GM12878 (cell line): ENCODE measurements around the gene TNNT3. TPM values are rescaled to one million over a fixed set of nuclear protein-coding genes. Genes with fewer than 3 reads are reported as not detected.

ENCODE experiments used
- ATAC-seq: fragments of 200-7000 bp; cut with Tn5 transposase; 3 replicates; pipeline ENCODE4 v1.9.1; 2020; ENCODE audit warnings: mild to moderate bottlenecking, moderate library complexity
- BruUV-seq: library from RNA; stranded (reverse); fragments of 400-500 nt; replicated peaks from 2 replicates; lab custom pipeline; 2021; lab: Mats Ljungman, UMichigan
- CTCF ChIA-PET: fragments of 300-600 bp; sonication (Branson Sonifier 250); formaldehyde crosslinking; extraction: SDS; loops from one replicate; lab custom pipeline; 2021; ENCODE audit warnings: inconsistent platforms; lab: Yijun Ruan, JAX
- POLR2A ChIA-PET: fragments of 350-600 bp; formaldehyde crosslinking; extraction: SDS; loops from one replicate; lab custom pipeline; 2021; ENCODE audit warnings: inconsistent platforms; lab: Charles Lee
- RAD21 ChIA-PET: fragments of 300-600 bp; sonication (Branson Sonifier 250); formaldehyde crosslinking; loops from one replicate; lab custom pipeline; 2023; ENCODE audit warnings: antibody characterized with exemption; ENCODE audit not compliant: unreplicated experiment; lab: Charles Lee
- SMC1A ChIA-PET: fragments of 300-600 bp; sonication (Branson Sonifier 250); formaldehyde crosslinking; loops from one replicate; lab custom pipeline; 2023; ENCODE audit not compliant: unreplicated experiment, uncharacterized antibody; lab: Charles Lee
- DNase-seq: peaks from one replicate; pipeline ENCODE4 v3.0.0-alpha.2; 2011; ENCODE audit warnings: low read depth, low spot score
- FAIRE-seq: peaks from 3 replicates; lab custom pipeline; 2011; peaks lifted over from hg19 to GRCh38; lab: Jason Lieb, UNC
- H2AFZ ChIP-seq: 2 replicates; pipeline ENCODE4 v1.6.0; 2011; ENCODE audit warnings: low read depth, low read length, control low read depth; ENCODE audit not compliant: control insufficient read depth
- H3K27ac ChIP-seq: 2 replicates; pipeline ENCODE4 v1.5.1; 2011; ENCODE audit warnings: control low read depth; ENCODE audit not compliant: control insufficient read depth, insufficient read depth
- H3K27me3 ChIP-seq, 2 experiments: replicated peaks in 1 of 2; 2 replicates each; pipeline versions ENCODE4 v1.6.0 to v1.6.1; 2011; ENCODE audit warnings: low read length in 1 of 2; ENCODE audit not compliant: control insufficient read depth in 2 of 2, insufficient read depth in 2 of 2
- H3K36me3 ChIP-seq, 2 experiments: 2 replicates each; pipeline ENCODE4 v1.5.1; 2011; ENCODE audit warnings: low read length in 1 of 2; ENCODE audit not compliant: control insufficient read depth in 2 of 2, insufficient read depth in 2 of 2
- H3K4me1 ChIP-seq: 2 replicates; pipeline ENCODE4 v1.6.1; 2011; ENCODE audit warnings: mild to moderate bottlenecking, low read length, moderate library complexity, mixed read lengths; ENCODE audit not compliant: control insufficient read depth, insufficient read depth
- H3K4me2 ChIP-seq: 2 replicates; pipeline ENCODE4 v1.6.0; 2011; ENCODE audit warnings: control low read depth; ENCODE audit not compliant: control insufficient read depth, insufficient read depth
- H3K4me3 ChIP-seq: fragments of 200-600 bp; sonication (generic); 2 replicates; pipeline ENCODE4 v1.5.1; 2016
- H3K79me2 ChIP-seq: 2 replicates; pipeline ENCODE4 v1.6.0; 2011; ENCODE audit warnings: low read length; ENCODE audit not compliant: control insufficient read depth, insufficient read depth
- H3K9ac ChIP-seq: 2 replicates; pipeline ENCODE4 v1.8.0; 2011; ENCODE audit warnings: low read length, control low read depth, mixed read lengths; ENCODE audit not compliant: control insufficient read depth, insufficient read depth
- H3K9me3 ChIP-seq: replicated peaks from 3 replicates; pipeline ENCODE4 v1.5.1; 2011; ENCODE audit warnings: mild to moderate bottlenecking, low read length; ENCODE audit not compliant: control insufficient read depth, insufficient read depth
- H4K20me1 ChIP-seq: 2 replicates; pipeline ENCODE4 v1.6.0; 2011; ENCODE audit not compliant: control insufficient read depth, insufficient read depth
- CBX3 ChIP-seq: fragments of 200-600 bp; sonication (generic); IDR thresholded peaks from 2 replicates; pipeline ENCODE4 v1.6.1; 2016; ENCODE audit warnings: low read depth, borderline replicate concordance
- NFYA ChIP-seq: IDR thresholded peaks from 2 replicates; pipeline ENCODE4 v1.6.1; 2011; ENCODE audit warnings: low read depth, mild to moderate bottlenecking, low read length, improper control_type of control experiment, borderline replicate concordance
- NR2F1 ChIP-seq: fragments of 450-650 bp; conservative IDR thresholded peaks from 2 replicates; pipeline ENCODE4 v1.6.1; 2017; ENCODE audit warnings: mild to moderate bottlenecking
- RAD21 ChIP-seq: IDR thresholded peaks from 2 replicates; pipeline ENCODE4 v1.6.1; 2011; ENCODE audit warnings: mild to moderate bottlenecking, low read depth, low read length, moderate library complexity; ENCODE audit not compliant: insufficient read depth
- ZNF217 ChIP-seq: fragments of 450-650 bp; IDR thresholded peaks from 2 replicates; pipeline ENCODE4 v1.6.1; 2017; ENCODE audit warnings: antibody characterized with exemption, mild to moderate bottlenecking
- WGBS: methylation state at CpG from one replicate; pipeline ENCODE4 v1.1.6; 2016; ENCODE audit warnings: low lambda C conversion rate; ENCODE audit not compliant: insufficient replicate concordance, insufficient coverage; ENCODE audit errors: missing lambda C conversion rate; 5-methylcytosine and 5-hydroxymethylcytosine counted together
- in situ Hi-C: fragments of 300-500 bp; cut with MboI; formaldehyde crosslinking; loops from 9 replicates; pipeline ENCODE4 v1.14.3; 2018; ENCODE audit warnings: mixed read lengths
- intact Hi-C: fragments of 100-400 bp; cut with micrococcal nuclease; formaldehyde crosslinking; loops from one replicate; pipeline ENCODE4 v1.14.2; 2022; ENCODE audit not compliant: unreplicated experiment
- polyA plus RNA-seq, 11 experiments: library from polyadenylated mRNA; depleted of rRNA in 4 of 11; unstranded in 6 of 11; stranded (reverse) in 5 of 11; fragments of >200 nt; fragmentation: Nextera tagmentation in 4 of 11; fragmentation: Illumina TruSeq in 1 of 11; extraction: Ambion mirVana in 4 of 11; extraction: Trizol in 1 of 11; gene quantifications; 1 replicate in 1 of 11; 2 replicates in 10 of 11; pipeline versions ENCODE4 v1.2.1 to v1.2.3, GENCODE V29; 2011 to 2016; ENCODE audit warnings: inconsistent platforms in 2 of 11, missing spikeins in 2 of 11, low read depth in 1 of 11
- total RNA-seq, 4 experiments: library from RNA; depleted of rRNA in 3 of 4; stranded (reverse); fragments of >200 nt in 3 of 4; fragmentation: Illumina TruSeq in 1 of 4; extraction: Trizol in 1 of 4; gene quantifications; 2 replicates each; pipeline versions ENCODE4 v1.2.1 to v1.2.3, GENCODE V29; 2013 to 2021
- TF ChIP-seq, protein P1 (sequence below): IDR thresholded peaks from 2 replicates; pipeline ENCODE4 v1.6.1; 2012; ENCODE audit warnings: low read depth, low read length, improper control_type of control experiment
- TF ChIP-seq, protein P2 (sequence below): fragments of 450-650 bp; IDR thresholded peaks from 2 replicates; pipeline ENCODE4 v1.6.1; 2016; ENCODE audit warnings: mild to moderate bottlenecking
- TF ChIP-seq, protein P3 (sequence below): fragments of 150-350 bp; IDR thresholded peaks from 2 replicates; pipeline ENCODE4 v1.6.1; 2014; ENCODE audit warnings: mild to moderate bottlenecking, low read depth, low read length

Gene TNNT3
- total and polyA plus RNA-seq, 10 of the 15 experiments (the other 5 are each of a cell fraction or from before 2014, with no cell fraction given), result 0.40 to 0.50 TPM; not detected in 8

GRCh38 chr11:1929621-1930461 lies 10.3 kb downstream of the TNNT3 start:
- no peak overlapping the region for H3K27ac ChIP-seq
- no peaks in the 10 kb centered on the region for H4K20me1 ChIP-seq
- BruUV-seq, result no TSS peak
- in situ Hi-C loops, result no loop called here
- H2AFZ ChIP-seq, result no peak overlapping the region
- 59% methylated on average over 23 of the region's 25 CpGs for WGBS
- no peaks in the 10 kb centered on the region for H3K4me1 ChIP-seq
- no peak overlapping the region for H3K4me3 ChIP-seq
- SMC1A ChIA-PET, result no interaction called here
- H3K27me3 ChIP-seq, result no peaks in the 10 kb centered on the region; a peak in 2 of 4 replicates
- RAD21 ChIA-PET, result no interaction called here
- intact Hi-C loops, result no loop called here
- TF ChIP-seq CBX3 (no peak), RAD21 (no peak), ZNF217 (no peak), NR2F1 (no peak), NFYA (no peak)
- TF ChIP-seq, protein P1, sequence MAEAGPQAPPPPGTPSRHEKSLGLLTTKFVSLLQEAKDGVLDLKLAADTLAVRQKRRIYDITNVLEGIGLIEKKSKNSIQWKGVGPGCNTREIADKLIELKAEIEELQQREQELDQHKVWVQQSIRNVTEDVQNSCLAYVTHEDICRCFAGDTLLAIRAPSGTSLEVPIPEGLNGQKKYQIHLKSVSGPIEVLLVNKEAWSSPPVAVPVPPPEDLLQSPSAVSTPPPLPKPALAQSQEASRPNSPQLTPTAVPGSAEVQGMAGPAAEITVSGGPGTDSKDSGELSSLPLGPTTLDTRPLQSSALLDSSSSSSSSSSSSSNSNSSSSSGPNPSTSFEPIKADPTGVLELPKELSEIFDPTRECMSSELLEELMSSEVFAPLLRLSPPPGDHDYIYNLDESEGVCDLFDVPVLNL, result no peak
- TF ChIP-seq, protein P2, sequence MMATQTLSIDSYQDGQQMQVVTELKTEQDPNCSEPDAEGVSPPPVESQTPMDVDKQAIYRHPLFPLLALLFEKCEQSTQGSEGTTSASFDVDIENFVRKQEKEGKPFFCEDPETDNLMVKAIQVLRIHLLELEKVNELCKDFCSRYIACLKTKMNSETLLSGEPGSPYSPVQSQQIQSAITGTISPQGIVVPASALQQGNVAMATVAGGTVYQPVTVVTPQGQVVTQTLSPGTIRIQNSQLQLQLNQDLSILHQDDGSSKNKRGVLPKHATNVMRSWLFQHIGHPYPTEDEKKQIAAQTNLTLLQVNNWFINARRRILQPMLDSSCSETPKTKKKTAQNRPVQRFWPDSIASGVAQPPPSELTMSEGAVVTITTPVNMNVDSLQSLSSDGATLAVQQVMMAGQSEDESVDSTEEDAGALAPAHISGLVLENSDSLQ, result no peak
- TF ChIP-seq, protein P3, sequence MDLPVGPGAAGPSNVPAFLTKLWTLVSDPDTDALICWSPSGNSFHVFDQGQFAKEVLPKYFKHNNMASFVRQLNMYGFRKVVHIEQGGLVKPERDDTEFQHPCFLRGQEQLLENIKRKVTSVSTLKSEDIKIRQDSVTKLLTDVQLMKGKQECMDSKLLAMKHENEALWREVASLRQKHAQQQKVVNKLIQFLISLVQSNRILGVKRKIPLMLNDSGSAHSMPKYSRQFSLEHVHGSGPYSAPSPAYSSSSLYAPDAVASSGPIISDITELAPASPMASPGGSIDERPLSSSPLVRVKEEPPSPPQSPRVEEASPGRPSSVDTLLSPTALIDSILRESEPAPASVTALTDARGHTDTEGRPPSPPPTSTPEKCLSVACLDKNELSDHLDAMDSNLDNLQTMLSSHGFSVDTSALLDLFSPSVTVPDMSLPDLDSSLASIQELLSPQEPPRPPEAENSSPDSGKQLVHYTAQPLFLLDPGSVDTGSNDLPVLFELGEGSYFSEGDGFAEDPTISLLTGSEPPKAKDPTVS, result no peak
- H3K36me3 ChIP-seq, result no peaks in the 10 kb centered on the region
- no peaks in the 10 kb centered on the region for H3K9me3 ChIP-seq
- CTCF ChIA-PET, result no interaction called here
- POLR2A ChIA-PET, result no interaction called here
- FAIRE-seq (no peak), ATAC-seq (no peak), DNase-seq (no peak)
- no peak overlapping the region for H3K9ac ChIP-seq
- no peak overlapping the region for H3K4me2 ChIP-seq
- no peaks in the 10 kb centered on the region for H3K79me2 ChIP-seq
